ENCODE measurements around the gene PRR33.

PRR33 gene

GRCh38 chr11:1864831-1865665 is 26.6 kb downstream of the PRR33 start:
- H3K4me1 ChIP-seq, result peaks cover 52% of the 10 kb centered on the region
- peaks cover 56% of the 10 kb centered on the region for H4K20me1 ChIP-seq
- H3K27ac ChIP-seq, result no peak overlapping the region
- H3K9ac ChIP-seq, result no peak overlapping the region
- peak overlapping the region; percentile 29; the same call in 1 of the 2 replicates for H3K4me2 ChIP-seq
- no peaks in the 10 kb centered on the region for H3K36me3 ChIP-seq
- no peaks in the 10 kb centered on the region for H3K9me3 ChIP-seq
- H3K4me3 ChIP-seq, result no peak overlapping the region
- H3K27me3 ChIP-seq, result peaks cover 76% of the 10 kb centered on the region
- no peak for TF ChIP-seq Cebpa-rat (IDR thresholded peaks at IDR 0.05)

GRCh38 chr11:1864231-1864630 is 27.5 kb downstream of the PRR33 start:
- no peak overlapping the region for H3K9ac ChIP-seq
- H3K4me2 ChIP-seq, result no peak overlapping the region
- H3K4me3 ChIP-seq, result no peak overlapping the region
- H4K20me1 ChIP-seq, result peaks cover 48% of the 10 kb centered on the region
- peaks cover 43% of the 10 kb centered on the region for H3K4me1 ChIP-seq
- TF ChIP-seq Cebpa-rat (IDR thresholded peaks at IDR 0.05), result no peak
- peaks cover 68% of the 10 kb centered on the region for H3K27me3 ChIP-seq
- no peak overlapping the region for H3K27ac ChIP-seq
- no peaks in the 10 kb centered on the region for H3K9me3 ChIP-seq
- no peaks in the 10 kb centered on the region for H3K36me3 ChIP-seq

GRCh38 chr11:1863352-1864216 is 28.1 kb downstream of the PRR33 start:
- Histone ChIP-seq H3K9ac (no peak overlapping the region), H3K4me2 (no peak overlapping the region), H3K27me3 (peaks cover 64% of the 10 kb centered on the region), H3K9me3 (no peaks in the 10 kb centered on the region), H3K4me1 (peaks cover 37% of the 10 kb centered on the region), H3K36me3 (no peaks in the 10 kb centered on the region), H4K20me1 (peaks cover 48% of the 10 kb centered on the region), H3K4me3 (no peak overlapping the region), H3K27ac (no peak overlapping the region)
- TF ChIP-seq Cebpa-rat (IDR thresholded peaks at IDR 0.05), result no peak

- Histone ChIP-seq H4K20me1 (peaks cover 40% of the 10 kb centered on the region), H3K9ac (no peak overlapping the region), H3K27me3 (peaks cover 57% of the 10 kb centered on the region), H3K4me2 (no peak overlapping the region), H3K9me3 (no peaks in the 10 kb centered on the region), H3K4me3 (no peak overlapping the region), H3K36me3 (no peaks in the 10 kb centered on the region), H3K27ac (no peak overlapping the region), H3K4me1 (peaks cover 29% of the 10 kb centered on the region)
- TF ChIP-seq Cebpa-rat (IDR thresholded peaks at IDR 0.05), result no peak
Observed at GRCh38 chr11:1862588-1863351, 28.9 kb downstream of the PRR33 start.

- H3K4me1 ChIP-seq, result peaks cover 27% of the 10 kb centered on the region
- H3K9ac ChIP-seq, result no peak overlapping the region
- no peaks in the 10 kb centered on the region for H3K36me3 ChIP-seq
- no peak overlapping the region for H3K4me3 ChIP-seq
- H3K4me2 ChIP-seq, result no peak overlapping the region
- H4K20me1 ChIP-seq, result peaks cover 36% of the 10 kb centered on the region
- no peak overlapping the region for H3K27ac ChIP-seq
- no peaks in the 10 kb centered on the region for H3K9me3 ChIP-seq
- no peak for TF ChIP-seq Cebpa-rat (IDR thresholded peaks at IDR 0.05)
- peaks cover 49% of the 10 kb centered on the region for H3K27me3 ChIP-seq
Observed at GRCh38 chr11:1861435-1862411, 30.0 kb downstream of the PRR33 start.

DNA sequence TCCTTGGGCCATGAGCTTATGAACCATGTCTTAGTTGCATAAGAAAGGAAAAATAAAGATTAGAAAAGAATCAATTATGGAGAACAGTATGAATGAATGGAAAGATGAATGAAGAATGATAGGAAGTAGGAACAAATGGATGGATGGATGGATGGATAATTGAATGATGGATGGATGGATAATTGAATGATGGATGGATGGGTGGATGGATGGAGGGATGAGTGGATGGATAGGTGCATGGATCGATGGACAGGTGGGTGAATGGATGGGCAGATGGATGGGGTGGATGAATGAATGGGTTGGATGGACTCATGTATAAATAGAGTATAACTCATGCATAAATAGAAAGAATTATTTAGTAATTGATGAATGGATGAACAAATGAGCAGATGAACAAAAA is 31.6 kb downstream of the PRR33 start:
- Histone ChIP-seq H3K9ac (no peak overlapping the region), H3K4me2 (no peak overlapping the region), H3K9me3 (no peaks in the 10 kb centered on the region), H3K4me1 (peaks cover 38% of the 10 kb centered on the region), H3K4me3 (no peak overlapping the region), H3K36me3 (no peaks in the 10 kb centered on the region), H3K27ac (no peak overlapping the region), H4K20me1 (peaks cover 26% of the 10 kb centered on the region), H3K27me3 (peaks cover 33% of the 10 kb centered on the region)
- TF ChIP-seq Cebpa-rat (IDR thresholded peaks at IDR 0.05), result no peak

DNA sequence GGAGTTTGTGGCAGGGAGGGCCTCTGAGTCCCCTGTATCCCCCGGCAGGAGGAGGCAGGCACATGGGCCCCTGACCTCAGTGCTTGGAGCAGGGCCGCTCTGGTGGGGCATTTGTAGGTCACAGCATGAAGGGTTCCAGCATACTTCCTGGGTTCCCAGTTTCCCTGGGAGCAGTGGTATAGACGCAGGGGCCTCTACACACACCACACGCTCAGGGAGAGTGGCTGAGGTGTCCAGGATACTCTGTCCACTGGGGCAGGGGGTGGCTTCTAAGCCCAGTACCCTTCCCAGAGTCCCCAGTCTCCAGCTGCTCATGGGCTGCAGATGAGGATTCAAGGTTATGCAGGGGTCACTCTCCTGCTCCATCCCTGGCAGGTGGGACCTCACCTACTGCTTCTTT is 32.7 kb downstream of the PRR33 start:
- Histone ChIP-seq H3K4me3 (no peak overlapping the region), H3K9me3 (no peaks in the 10 kb centered on the region), H3K27me3 (peaks cover 28% of the 10 kb centered on the region), H4K20me1 (peaks cover 31% of the 10 kb centered on the region), H3K4me2 (no peak overlapping the region), H3K27ac (no peak overlapping the region), H3K9ac (no peak overlapping the region), H3K4me1 (peaks cover 40% of the 10 kb centered on the region), H3K36me3 (no peaks in the 10 kb centered on the region)
- TF ChIP-seq Cebpa-rat (IDR thresholded peaks at IDR 0.05), result no peak

DNA sequence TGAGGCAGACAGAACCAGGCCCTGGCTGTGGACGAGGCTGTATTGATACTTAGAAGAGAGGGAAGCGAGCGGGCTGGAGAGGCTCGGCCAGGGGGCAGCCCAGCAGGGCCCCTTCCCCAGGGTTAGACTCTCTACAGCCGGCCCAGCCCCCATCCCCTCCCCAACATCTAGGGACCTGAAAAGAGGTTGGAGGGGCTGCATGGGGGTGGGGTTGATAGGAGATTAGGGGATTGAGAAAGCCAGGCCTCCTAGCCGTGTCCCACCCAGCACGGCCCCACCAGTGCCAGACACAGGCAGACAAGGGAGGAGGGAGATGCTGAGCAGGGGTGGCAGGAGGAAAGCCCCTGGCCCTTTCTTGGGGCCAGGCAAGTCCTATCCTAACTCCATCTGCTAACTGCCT is 33.1 kb downstream of the PRR33 start:
- H3K4me2 ChIP-seq, result no peak overlapping the region
- no peak overlapping the region for H3K9ac ChIP-seq
- no peaks in the 10 kb centered on the region for H3K9me3 ChIP-seq
- no peaks in the 10 kb centered on the region for H3K36me3 ChIP-seq
- H3K4me1 ChIP-seq, result peaks cover 42% of the 10 kb centered on the region
- H3K4me3 ChIP-seq, result no peak overlapping the region
- H3K27ac ChIP-seq, result no peak overlapping the region
- peaks cover 23% of the 10 kb centered on the region for H3K27me3 ChIP-seq
- peaks cover 35% of the 10 kb centered on the region for H4K20me1 ChIP-seq
- TF ChIP-seq Cebpa-rat (IDR thresholded peaks at IDR 0.05), result no peak

DNA sequence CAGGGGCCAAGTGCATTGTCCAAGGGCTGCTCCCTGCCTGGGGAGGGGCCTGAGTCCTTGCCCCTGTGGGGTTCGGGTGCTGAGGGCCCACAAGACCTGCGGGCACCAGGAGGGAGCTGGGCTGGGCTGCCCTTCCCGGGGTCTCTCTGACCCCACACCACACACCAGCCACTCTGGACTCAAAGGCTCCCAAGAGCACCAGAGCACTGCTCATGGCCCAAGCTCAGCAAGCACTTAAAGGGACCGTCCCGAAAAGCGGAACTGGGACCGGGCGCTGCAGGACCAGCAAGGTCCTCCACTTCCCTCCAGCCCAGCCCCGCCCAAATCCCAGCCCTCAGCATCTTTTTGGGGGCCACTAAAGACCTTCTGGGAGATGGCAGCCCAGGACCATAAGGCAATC is 33.5 kb downstream of the PRR33 start:
- no peak overlapping the region for H3K4me3 ChIP-seq
- H3K9ac ChIP-seq, result no peak overlapping the region
- H3K36me3 ChIP-seq, result no peaks in the 10 kb centered on the region
- H3K27ac ChIP-seq, result no peak overlapping the region
- H4K20me1 ChIP-seq, result peaks cover 35% of the 10 kb centered on the region
- peaks cover 19% of the 10 kb centered on the region for H3K27me3 ChIP-seq
- H3K4me1 ChIP-seq, result peaks cover 43% of the 10 kb centered on the region
- no peaks in the 10 kb centered on the region for H3K9me3 ChIP-seq
- no peak overlapping the region for H3K4me2 ChIP-seq
- no peak for TF ChIP-seq Cebpa-rat (IDR thresholded peaks at IDR 0.05)
